Skeletal muscle tissue (tissue), 4 donors: Measurements from ENCODE around the gene COQ8A. TPM values are rescaled to one million over a fixed set of nuclear protein-coding genes. Genes with fewer than 3 reads are reported as not detected.

Experiments
- H3K27ac ChIP-seq: one replicate; pipeline ENCODE4 v1.7.0; 2013; ENCODE audit warnings: mild to moderate bottlenecking, low read depth, low read length, inconsistent platforms
- H3K27me3 ChIP-seq, 3 donors: one replicate each; pipeline ENCODE4 v1.7.0; 2013; ENCODE audit warnings: low read length in 3 of 3; ENCODE audit not compliant: control insufficient read depth in 3 of 3, insufficient read depth in 3 of 3
- H3K36me3 ChIP-seq, 3 donors: one replicate each; pipeline ENCODE4 v1.7.0; 2013; ENCODE audit warnings: low read length in 3 of 3; ENCODE audit not compliant: control insufficient read depth in 3 of 3, insufficient read depth in 3 of 3
- H3K4me1 ChIP-seq, 3 donors: one replicate each; pipeline ENCODE4 v1.7.0; 2013; ENCODE audit warnings: low read length in 3 of 3, mild to moderate bottlenecking in 3 of 3; ENCODE audit not compliant: control insufficient read depth in 3 of 3, insufficient read depth in 3 of 3
- H3K4me3 ChIP-seq, 3 donors: one replicate each; pipeline ENCODE4 v1.7.0; 2013; ENCODE audit warnings: low read length in 3 of 3
- H3K9ac ChIP-seq, 3 donors: one replicate each; pipeline ENCODE4 v1.7.0; 2013; ENCODE audit warnings: low read length in 3 of 3, mild to moderate bottlenecking in 3 of 3, moderate library complexity in 2 of 3, low read depth in 1 of 3
- H3K9me3 ChIP-seq, 3 donors: one replicate each; pipeline ENCODE4 v1.7.0; 2013; ENCODE audit warnings: low read length in 3 of 3; ENCODE audit not compliant: control insufficient read depth in 3 of 3
- total RNA-seq: library from RNA; depleted of rRNA; stranded (reverse); fragments of >200 nt; gene quantifications from one replicate; pipeline ENCODE4 v1.2.3, GENCODE V29; 2014
- donor health status: Osteomylitis.

COQ8A gene
- total RNA-seq, 1 donor from 2014 or later: 64.7 TPM

- Histone ChIP-seq H3K27me3 (no peaks in the 10 kb centered on the region), H3K36me3 (peaks cover 56 to 66% (median 57%) of the 10 kb centered on the region in 3 donors), H3K4me3 (no peak overlapping the region), H3K4me1 (peaks cover 85 to 98% (median 96%) of the 10 kb centered on the region in 3 donors), H3K27ac (peak overlapping the region; percentile 64), H3K9me3 (no peaks in the 10 kb centered on the region), H3K9ac (peak overlapping the region in 2 of 3 donors; percentile 10 to 68)
These were observed 45.9 kb downstream of the COQ8A start for GRCh38 chr1:226985839-226986463.

DNA sequence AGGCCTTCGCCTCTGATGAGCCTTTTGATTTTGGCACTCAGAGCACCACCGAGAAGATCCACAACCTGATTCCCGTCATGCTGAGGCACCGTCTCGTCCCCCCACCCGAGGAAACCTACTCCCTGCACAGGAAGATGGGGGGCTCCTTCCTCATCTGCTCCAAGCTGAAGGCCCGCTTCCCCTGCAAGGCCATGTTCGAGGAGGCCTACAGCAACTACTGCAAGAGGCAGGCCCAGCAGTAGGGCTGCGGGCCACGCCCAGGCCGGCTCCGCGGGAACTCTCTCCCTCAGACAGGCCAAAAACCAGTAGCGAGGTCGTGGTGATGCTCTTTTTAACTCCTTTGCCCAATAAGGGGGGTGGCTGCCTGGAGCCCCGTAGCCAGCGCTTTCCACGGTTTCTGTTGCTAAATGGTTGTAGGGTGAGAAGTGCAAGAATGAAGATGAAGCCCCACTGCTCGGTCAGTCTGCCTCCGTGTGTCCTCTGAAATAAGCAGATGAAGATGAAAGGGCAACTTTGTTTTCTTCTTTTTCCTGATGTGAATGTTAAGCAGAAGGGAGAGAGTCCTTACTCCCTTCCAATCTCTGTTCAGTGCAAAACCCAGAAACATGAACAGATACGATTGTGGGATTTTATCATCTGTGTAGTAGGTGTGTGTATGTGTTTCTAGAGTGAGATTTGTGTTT lies 46.5 kb downstream of the COQ8A start:
- Histone ChIP-seq H3K9ac (peak overlapping the region in 1 of 3 donors; percentile 57), H3K4me3 (no peak overlapping the region), H3K27me3 (no peaks in the 10 kb centered on the region), H3K36me3 (peaks cover 49 to 61% (median 52%) of the 10 kb centered on the region in 3 donors), H3K9me3 (no peaks in the 10 kb centered on the region), H3K27ac (no peak overlapping the region), H3K4me1 (peaks cover 82 to 91% (median 89%) of the 10 kb centered on the region in 3 donors)

GRCh38 chr1:226987179-226987536 lies 47.1 kb downstream of the COQ8A start:
- H3K4me3 ChIP-seq: no peak overlapping the region
- peaks cover 79 to 86% (median 84%) of the 10 kb centered on the region in 3 donors for H3K4me1 ChIP-seq
- peak overlapping the region in 1 of 3 donors; percentile 57 for H3K9ac ChIP-seq
- peaks cover 44 to 56% (median 47%) of the 10 kb centered on the region in 3 donors for H3K36me3 ChIP-seq
- H3K27ac ChIP-seq: no peak overlapping the region
- H3K27me3 ChIP-seq: no peaks in the 10 kb centered on the region
- H3K9me3 ChIP-seq: no peaks in the 10 kb centered on the region

- peak overlapping the region in 1 of 3 donors; percentile 57 for H3K9ac ChIP-seq
- H3K4me3 ChIP-seq: no peak overlapping the region
- peaks cover 78 to 79% (median 79%) of the 10 kb centered on the region in 3 donors for H3K4me1 ChIP-seq
- H3K36me3 ChIP-seq: peaks cover 37 to 52% (median 44%) of the 10 kb centered on the region in 3 donors
- no peaks in the 10 kb centered on the region for H3K27me3 ChIP-seq
- H3K27ac ChIP-seq: no peak overlapping the region
- H3K9me3 ChIP-seq: no peaks in the 10 kb centered on the region
These were observed 47.7 kb downstream of the COQ8A start for GRCh38 chr1:226987623-226988333.

DNA sequence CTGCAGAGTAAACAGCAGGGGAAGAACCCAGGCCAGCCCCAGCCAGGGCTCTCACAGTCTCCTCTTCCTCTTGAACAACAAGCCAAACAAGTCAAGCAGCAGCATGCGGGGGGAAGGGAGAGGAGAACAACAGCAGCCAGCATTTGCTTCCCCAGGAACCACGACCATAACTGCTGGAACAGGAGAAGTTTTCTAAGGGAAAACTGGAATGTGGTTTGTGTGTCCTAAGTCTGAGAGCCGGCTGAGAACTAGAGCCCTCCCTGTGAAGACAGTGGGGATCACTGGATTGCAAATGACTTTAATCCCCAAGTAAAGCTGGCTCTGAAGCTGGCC lies 48.2 kb downstream of the COQ8A start:
- H3K4me1 ChIP-seq: peaks cover 72 to 74% (median 74%) of the 10 kb centered on the region in 3 donors
- H3K36me3 ChIP-seq: peaks cover 32 to 46% (median 40%) of the 10 kb centered on the region in 3 donors

GRCh38 chr1:226989085-226989920 lies 49.2 kb downstream of the COQ8A start:
- Histone ChIP-seq H3K4me3 (no peak overlapping the region), H3K9ac (peak overlapping the region in 1 of 3 donors; percentile 17), H3K4me1 (peaks cover 64 to 68% (median 64%) of the 10 kb centered on the region in 3 donors), H3K27ac (peak overlapping the region; percentile 16), H3K9me3 (no peaks in the 10 kb centered on the region), H3K36me3 (peaks cover 28 to 38% (median 33%) of the 10 kb centered on the region in 3 donors), H3K27me3 (no peaks in the 10 kb centered on the region)

More for the DNA sequence above, 48.2 kb downstream of the COQ8A start:
- Histone ChIP-seq H3K9ac (peak overlapping the region in 2 of 3 donors; percentile 15 to 33), H3K27me3 (no peaks in the 10 kb centered on the region), H3K27ac (no peak overlapping the region), H3K9me3 (no peaks in the 10 kb centered on the region), H3K4me3 (no peak overlapping the region)

DNA sequence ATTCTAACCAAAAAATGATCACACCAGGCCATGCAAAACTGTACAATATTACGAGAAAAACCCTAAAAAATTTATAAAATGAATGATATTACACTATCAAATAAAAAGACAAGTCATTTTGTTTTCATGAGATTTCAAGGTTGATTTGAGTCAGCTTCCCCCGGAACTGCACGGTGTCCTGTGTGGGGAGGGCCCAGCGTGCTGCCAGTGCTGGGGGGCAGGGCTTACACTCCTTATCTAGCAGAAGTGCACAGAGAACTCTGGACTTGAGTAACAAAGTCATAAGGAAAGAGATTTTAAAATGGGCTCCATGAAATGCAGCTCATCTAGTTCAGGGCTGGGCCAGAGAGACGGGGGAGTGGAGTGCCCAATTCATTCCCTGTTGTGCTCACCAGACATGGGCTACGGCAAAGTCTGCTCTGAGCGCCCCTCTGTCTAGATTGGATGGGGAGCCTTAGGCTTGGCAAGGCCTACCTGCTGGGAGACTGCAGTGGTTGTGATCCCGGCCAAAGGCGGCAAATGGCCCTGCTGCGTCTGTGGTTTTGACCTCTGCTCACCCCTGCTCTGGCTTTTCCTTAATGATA lies 50.1 kb downstream of the COQ8A start:
- Histone ChIP-seq H3K27me3 (no peaks in the 10 kb centered on the region), H3K9ac (peak overlapping the region in 1 of 3 donors; percentile 51), H3K36me3 (peaks cover 19 to 32% (median 28%) of the 10 kb centered on the region in 3 donors), H3K9me3 (no peaks in the 10 kb centered on the region), H3K4me3 (no peak overlapping the region), H3K4me1 (peaks cover 54 to 58% (median 58%) of the 10 kb centered on the region in 3 donors), H3K27ac (peak overlapping the region; percentile 21)

GRCh38 chr1:226991920-226992319 lies 51.8 kb downstream of the COQ8A start:
- Histone ChIP-seq H3K36me3 (peaks cover 3 to 15% (median 11%) of the 10 kb centered on the region in 3 donors), H3K9ac (no peak overlapping the region), H3K27ac (no peak overlapping the region), H3K27me3 (no peaks in the 10 kb centered on the region), H3K4me3 (no peak overlapping the region), H3K9me3 (no peaks in the 10 kb centered on the region), H3K4me1 (peaks cover 41 to 43% (median 41%) of the 10 kb centered on the region in 3 donors)
